GM12878 (cell line): Measurements from ENCODE around the gene PPFIA4. TPM values are rescaled to one million over a fixed set of nuclear protein-coding genes. Genes with fewer than 3 reads are reported as not detected.

ENCODE experiments used
- ATAC-seq: fragments of 200-7000 bp; cut with Tn5 transposase; 3 replicates; pipeline ENCODE4 v1.9.1; 2020; ENCODE audit warnings: mild to moderate bottlenecking, moderate library complexity
- BruUV-seq: library from RNA; stranded (reverse); fragments of 400-500 nt; replicated peaks from 2 replicates; lab custom pipeline; 2021; lab: Mats Ljungman, UMichigan
- CTCF ChIA-PET: fragments of 300-600 bp; sonication (Branson Sonifier 250); formaldehyde crosslinking; extraction: SDS; loops from one replicate; lab custom pipeline; 2021; ENCODE audit warnings: inconsistent platforms; lab: Yijun Ruan, JAX
- POLR2A ChIA-PET: fragments of 350-600 bp; formaldehyde crosslinking; extraction: SDS; loops from one replicate; lab custom pipeline; 2021; ENCODE audit warnings: inconsistent platforms; lab: Charles Lee
- RAD21 ChIA-PET: fragments of 300-600 bp; sonication (Branson Sonifier 250); formaldehyde crosslinking; loops from one replicate; lab custom pipeline; 2023; ENCODE audit warnings: antibody characterized with exemption; ENCODE audit not compliant: unreplicated experiment; lab: Charles Lee
- SMC1A ChIA-PET: fragments of 300-600 bp; sonication (Branson Sonifier 250); formaldehyde crosslinking; loops from one replicate; lab custom pipeline; 2023; ENCODE audit not compliant: unreplicated experiment, uncharacterized antibody; lab: Charles Lee
- DNase-seq: peaks from one replicate; pipeline ENCODE4 v3.0.0-alpha.2; 2011; ENCODE audit warnings: low read depth, low spot score
- FAIRE-seq: peaks from 3 replicates; lab custom pipeline; 2011; peaks lifted over from hg19 to GRCh38; lab: Jason Lieb, UNC
- H2AFZ ChIP-seq: 2 replicates; pipeline ENCODE4 v1.6.0; 2011; ENCODE audit warnings: low read depth, low read length, control low read depth; ENCODE audit not compliant: control insufficient read depth
- H3K27ac ChIP-seq: 2 replicates; pipeline ENCODE4 v1.5.1; 2011; ENCODE audit warnings: control low read depth; ENCODE audit not compliant: control insufficient read depth, insufficient read depth
- H3K27me3 ChIP-seq, 2 experiments: replicated peaks in 1 of 2; 2 replicates each; pipeline versions ENCODE4 v1.6.0 to v1.6.1; 2011; ENCODE audit warnings: low read length in 1 of 2; ENCODE audit not compliant: control insufficient read depth in 2 of 2, insufficient read depth in 2 of 2
- H3K36me3 ChIP-seq, 2 experiments: 2 replicates each; pipeline ENCODE4 v1.5.1; 2011; ENCODE audit warnings: low read length in 1 of 2; ENCODE audit not compliant: control insufficient read depth in 2 of 2, insufficient read depth in 2 of 2
- H3K4me1 ChIP-seq: 2 replicates; pipeline ENCODE4 v1.6.1; 2011; ENCODE audit warnings: mild to moderate bottlenecking, low read length, moderate library complexity, mixed read lengths; ENCODE audit not compliant: control insufficient read depth, insufficient read depth
- H3K4me2 ChIP-seq: 2 replicates; pipeline ENCODE4 v1.6.0; 2011; ENCODE audit warnings: control low read depth; ENCODE audit not compliant: control insufficient read depth, insufficient read depth
- H3K4me3 ChIP-seq: fragments of 200-600 bp; sonication (generic); 2 replicates; pipeline ENCODE4 v1.5.1; 2016
- H3K79me2 ChIP-seq: 2 replicates; pipeline ENCODE4 v1.6.0; 2011; ENCODE audit warnings: low read length; ENCODE audit not compliant: control insufficient read depth, insufficient read depth
- H3K9ac ChIP-seq: 2 replicates; pipeline ENCODE4 v1.8.0; 2011; ENCODE audit warnings: low read length, control low read depth, mixed read lengths; ENCODE audit not compliant: control insufficient read depth, insufficient read depth
- H3K9me3 ChIP-seq: replicated peaks from 3 replicates; pipeline ENCODE4 v1.5.1; 2011; ENCODE audit warnings: mild to moderate bottlenecking, low read length; ENCODE audit not compliant: control insufficient read depth, insufficient read depth
- H4K20me1 ChIP-seq: 2 replicates; pipeline ENCODE4 v1.6.0; 2011; ENCODE audit not compliant: control insufficient read depth, insufficient read depth
- JUND ChIP-seq: IDR thresholded peaks from 2 replicates; pipeline ENCODE4 v1.6.1; 2012; ENCODE audit warnings: low read depth, mild to moderate bottlenecking, low read length, improper control_type of control experiment, moderate library complexity
- POLR2AphosphoS2 ChIP-seq: IDR thresholded peaks from 2 replicates; pipeline ENCODE4 v1.6.1; 2011; ENCODE audit warnings: low read depth, mild to moderate bottlenecking, low read length, improper control_type of control experiment, moderate library complexity
- WGBS: methylation state at CpG from one replicate; pipeline ENCODE4 v1.1.6; 2016; ENCODE audit warnings: low lambda C conversion rate; ENCODE audit not compliant: insufficient replicate concordance, insufficient coverage; ENCODE audit errors: missing lambda C conversion rate; 5-methylcytosine and 5-hydroxymethylcytosine counted together
- in situ Hi-C: fragments of 300-500 bp; cut with MboI; formaldehyde crosslinking; loops from 9 replicates; pipeline ENCODE4 v1.14.3; 2018; ENCODE audit warnings: mixed read lengths
- intact Hi-C: fragments of 100-400 bp; cut with micrococcal nuclease; formaldehyde crosslinking; loops from one replicate; pipeline ENCODE4 v1.14.2; 2022; ENCODE audit not compliant: unreplicated experiment
- polyA plus RNA-seq, 11 experiments: library from polyadenylated mRNA; depleted of rRNA in 4 of 11; unstranded in 6 of 11; stranded (reverse) in 5 of 11; fragments of >200 nt; fragmentation: Nextera tagmentation in 4 of 11; fragmentation: Illumina TruSeq in 1 of 11; extraction: Ambion mirVana in 4 of 11; extraction: Trizol in 1 of 11; gene quantifications; 1 replicate in 1 of 11; 2 replicates in 10 of 11; pipeline versions ENCODE4 v1.2.1 to v1.2.3, GENCODE V29; 2011 to 2016; ENCODE audit warnings: inconsistent platforms in 2 of 11, missing spikeins in 2 of 11, low read depth in 1 of 11
- total RNA-seq, 4 experiments: library from RNA; depleted of rRNA in 3 of 4; stranded (reverse); fragments of >200 nt in 3 of 4; fragmentation: Illumina TruSeq in 1 of 4; extraction: Trizol in 1 of 4; gene quantifications; 2 replicates each; pipeline versions ENCODE4 v1.2.1 to v1.2.3, GENCODE V29; 2013 to 2021
- TF ChIP-seq, protein P1 (sequence below): fragments of 450-650 bp; IDR thresholded peaks from 2 replicates; pipeline ENCODE4 v1.6.1; 2016; ENCODE audit warnings: mild to moderate bottlenecking, moderate library complexity, borderline replicate concordance

PPFIA4 gene
- total and polyA plus RNA-seq, 10 of the 15 experiments (the other 5 are each of a cell fraction or from before 2014, with no cell fraction given), result 0.02 to 19.7 (median 0.34) TPM; not detected in 1

DNA sequence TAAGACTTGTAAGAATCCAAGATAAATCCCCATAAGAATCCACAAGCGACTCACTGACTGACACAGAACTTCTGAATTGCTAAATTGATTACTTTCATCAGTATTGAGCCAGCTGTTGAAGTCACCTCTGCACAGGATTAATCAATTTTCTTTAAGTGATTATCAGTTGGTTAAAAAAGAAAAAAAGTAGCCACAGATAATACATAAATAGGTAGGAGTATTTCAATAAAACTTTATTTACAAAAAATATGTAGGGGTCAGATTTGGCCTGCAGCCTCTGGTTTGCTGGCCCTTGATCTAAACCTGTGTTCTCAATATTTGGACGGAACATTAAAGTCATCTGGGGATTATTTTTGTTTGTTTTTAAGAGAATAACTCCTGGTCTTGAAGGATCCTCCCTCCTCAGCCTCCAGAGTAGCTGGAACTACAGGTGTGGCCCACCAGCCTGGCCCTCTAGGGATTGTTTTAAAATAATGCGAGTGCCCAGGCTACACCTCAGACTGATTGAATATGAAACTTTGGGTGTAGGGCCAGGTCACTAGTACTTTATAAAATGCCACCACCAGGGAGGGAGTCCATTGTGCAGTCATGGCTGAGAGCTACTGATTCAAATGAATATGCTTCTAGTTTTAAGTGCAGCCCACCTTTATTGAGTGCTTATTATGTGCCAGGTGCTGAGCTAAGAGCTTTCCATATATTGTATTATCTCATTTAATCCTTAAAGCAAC is 25.9 kb upstream of the PPFIA4 start:
- TF ChIP-seq POLR2AphosphoS2 (no peak), JUND (no peak)
- TF ChIP-seq, protein P1, sequence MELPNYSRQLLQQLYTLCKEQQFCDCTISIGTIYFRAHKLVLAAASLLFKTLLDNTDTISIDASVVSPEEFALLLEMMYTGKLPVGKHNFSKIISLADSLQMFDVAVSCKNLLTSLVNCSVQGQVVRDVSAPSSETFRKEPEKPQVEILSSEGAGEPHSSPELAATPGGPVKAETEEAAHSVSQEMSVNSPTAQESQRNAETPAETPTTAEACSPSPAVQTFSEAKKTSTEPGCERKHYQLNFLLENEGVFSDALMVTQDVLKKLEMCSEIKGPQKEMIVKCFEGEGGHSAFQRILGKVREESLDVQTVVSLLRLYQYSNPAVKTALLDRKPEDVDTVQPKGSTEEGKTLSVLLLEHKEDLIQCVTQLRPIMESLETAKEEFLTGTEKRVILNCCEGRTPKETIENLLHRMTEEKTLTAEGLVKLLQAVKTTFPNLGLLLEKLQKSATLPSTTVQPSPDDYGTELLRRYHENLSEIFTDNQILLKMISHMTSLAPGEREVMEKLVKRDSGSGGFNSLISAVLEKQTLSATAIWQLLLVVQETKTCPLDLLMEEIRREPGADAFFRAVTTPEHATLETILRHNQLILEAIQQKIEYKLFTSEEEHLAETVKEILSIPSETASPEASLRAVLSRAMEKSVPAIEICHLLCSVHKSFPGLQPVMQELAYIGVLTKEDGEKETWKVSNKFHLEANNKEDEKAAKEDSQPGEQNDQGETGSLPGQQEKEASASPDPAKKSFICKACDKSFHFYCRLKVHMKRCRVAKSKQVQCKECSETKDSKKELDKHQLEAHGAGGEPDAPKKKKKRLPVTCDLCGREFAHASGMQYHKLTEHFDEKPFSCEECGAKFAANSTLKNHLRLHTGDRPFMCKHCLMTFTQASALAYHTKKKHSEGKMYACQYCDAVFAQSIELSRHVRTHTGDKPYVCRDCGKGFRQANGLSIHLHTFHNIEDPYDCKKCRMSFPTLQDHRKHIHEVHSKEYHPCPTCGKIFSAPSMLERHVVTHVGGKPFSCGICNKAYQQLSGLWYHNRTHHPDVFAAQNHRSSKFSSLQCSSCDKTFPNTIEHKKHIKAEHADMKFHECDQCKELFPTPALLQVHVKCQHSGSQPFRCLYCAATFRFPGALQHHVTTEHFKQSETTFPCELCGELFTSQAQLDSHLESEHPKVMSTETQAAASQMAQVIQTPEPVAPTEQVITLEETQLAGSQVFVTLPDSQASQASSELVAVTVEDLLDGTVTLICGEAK, result peak; percentile 68; the same call in 1 of the 2 replicates
- 67% methylated on average over 3 of the region's 3 CpGs for WGBS
- no TSS peak for BruUV-seq
- DNase-seq (no peak), ATAC-seq (peak; percentile 70), FAIRE-seq (no peak)
- no peak overlapping the region for H3K4me3 ChIP-seq
- 0 out of 2 replicates have a peak overlapping the region, but pooled peaks have one; percentile 76 for H3K4me2 ChIP-seq
- no peak overlapping the region for H3K27ac ChIP-seq
- ChIA-PET CTCF (interaction anchor here (0.6 to 3.7 kb wide), 24 partner anchors 7 to 518 kb away, joined by 3 to 17 read pairs (median 4); partner anchors contain the start of genes KLHL12, PPFIA4 and TMEM183A), POLR2A (no interaction called here), RAD21 (interaction anchor here (0.6 to 2.3 kb wide), 5 partner anchors 79 to 658 kb away, joined by 3 to 7 read pairs (median 3); partner anchors contain the start of gene UBE2T), SMC1A (interaction anchor here (0.8 to 2.0 kb wide), 6 partner anchors 8 to 239 kb away, joined by 3 to 9 read pairs (median 4); no protein-coding TSS in a partner anchor)
- no peak overlapping the region for H3K9ac ChIP-seq
- no peaks in the 10 kb centered on the region for H3K9me3 ChIP-seq
- H4K20me1 ChIP-seq, result no peaks in the 10 kb centered on the region
- H3K4me1 ChIP-seq, result peaks cover 6% of the 10 kb centered on the region; the same call in 1 of the 2 replicates
- intact Hi-C loops, result loop anchor here (10.0 kb wide), 1 partner anchor 196 kb away; the partner anchor contains the start of gene KDM5B
- no peaks in the 10 kb centered on the region for H3K36me3 ChIP-seq
- no peaks in the 10 kb centered on the region for H3K27me3 ChIP-seq
- in situ Hi-C loops, result no loop called here
- H2AFZ ChIP-seq, result peak overlapping the region; percentile 98; the same call in 1 of the 2 replicates
- no peaks in the 10 kb centered on the region for H3K79me2 ChIP-seq
